GM12891 (cell line): ENCODE measurements around the gene BUD13.

ENCODE experiments used
- PAX5 ChIP-seq: IDR thresholded peaks from 2 replicates; pipeline ENCODE4 v1.6.1; 2011; ENCODE audit warnings: low read length, moderate library complexity, mild to moderate bottlenecking; ENCODE audit not compliant: insufficient read depth, severe bottlenecking
- POLR2A ChIP-seq: IDR thresholded peaks from 2 replicates; pipeline ENCODE4 v1.6.1; 2011; ENCODE audit warnings: low read depth, low read length, control low read depth
- POLR2AphosphoS5 ChIP-seq: IDR thresholded peaks from 2 replicates; pipeline ENCODE4 v1.6.1; 2011; ENCODE audit warnings: low read depth, low read length, control low read depth
- POU2F2 ChIP-seq: IDR thresholded peaks from 2 replicates; pipeline ENCODE4 v1.6.1; 2011; ENCODE audit warnings: low read depth, mild to moderate bottlenecking, control low read depth, low read length, moderate library complexity
- SPI1 ChIP-seq: IDR thresholded peaks from 2 replicates; pipeline ENCODE4 v1.6.1; 2011; ENCODE audit warnings: low read depth, low read length, control low read depth
- TAF1 ChIP-seq: IDR thresholded peaks from 2 replicates; pipeline ENCODE4 v1.6.1; 2011; ENCODE audit warnings: low read depth, low read length, control low read depth

- TF ChIP-seq POLR2A (no peak), POLR2AphosphoS5 (no peak), TAF1 (no peak), PAX5 (no peak), SPI1 (no peak), POU2F2 (no peak)
Measured at GRCh38 chr11:116736763-116737162, 36.0 kb downstream of the BUD13 start.
